NCI-H1092 (cell line): ENCODE measurements around the gene RNASE11.
"Not testable (repeated sequence)": the region's sequence is repeated elsewhere in the genome, so short reads cannot be mapped to it uniquely, and the experiment has no call there.

ENCODE experiments used
- DNase-seq: peaks from one replicate; lab custom pipeline; 2025; lab: John Stamatoyannopoulos, UW

RNASE11 gene

GRCh38 chr14:20587489-20588154, at the start of gene RNASE11:
Gene RNASE11, minus strand, starts transcription at chr14:20588001.
- no peak for DNase-seq

DNA sequence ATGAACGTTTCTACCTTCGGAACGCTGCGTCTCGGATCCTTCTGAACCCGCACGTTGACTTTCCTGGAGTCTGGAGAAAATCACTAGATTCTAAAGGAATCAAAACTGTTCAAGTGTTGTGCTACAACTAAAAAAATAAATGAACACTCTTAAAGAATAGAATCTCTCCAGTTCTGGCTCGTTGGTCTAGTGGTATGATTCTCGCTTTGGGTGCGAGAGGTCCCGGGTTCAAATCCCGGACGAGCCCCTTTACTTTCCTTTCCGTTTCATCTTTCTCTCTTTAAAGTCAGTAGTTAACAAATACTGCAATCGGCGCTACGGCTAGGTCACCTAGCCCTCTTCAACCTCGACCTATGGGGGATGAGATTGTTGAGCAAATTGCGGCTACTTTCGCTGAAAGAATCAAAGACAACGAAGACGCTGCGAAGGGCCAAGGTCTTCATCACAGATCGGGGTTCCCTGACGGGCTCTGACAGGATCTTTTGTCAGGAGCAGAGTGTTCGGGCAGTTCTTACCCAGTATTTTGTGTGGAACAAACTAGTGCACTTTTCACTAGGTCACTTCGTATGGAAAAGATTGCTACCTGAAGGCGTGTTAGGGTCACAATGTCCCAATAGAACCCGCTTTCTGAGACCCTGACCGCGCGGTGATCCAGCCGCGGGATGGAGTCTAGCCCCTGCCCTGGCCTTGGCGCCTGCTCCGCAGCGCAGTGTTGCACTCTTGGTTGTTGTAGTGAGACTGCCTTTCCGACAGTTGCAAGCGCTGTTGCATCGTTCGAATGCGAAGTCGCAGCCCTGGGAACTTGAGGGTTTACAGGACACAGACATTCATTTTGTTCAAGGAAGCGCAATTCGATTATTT, 45.3 kb upstream of the RNASE11 start:
- no peak for DNase-seq

GRCh38 chr14:20632448-20632830, 44.6 kb upstream of the RNASE11 start:
- no peak for DNase-seq

- no peak for DNase-seq
Observed at GRCh38 chr14:20631880-20632389, 44.1 kb upstream of the RNASE11 start.

- no peak for DNase-seq
Observed at GRCh38 chr14:20631023-20631879, 43.5 kb upstream of the RNASE11 start.

DNA sequence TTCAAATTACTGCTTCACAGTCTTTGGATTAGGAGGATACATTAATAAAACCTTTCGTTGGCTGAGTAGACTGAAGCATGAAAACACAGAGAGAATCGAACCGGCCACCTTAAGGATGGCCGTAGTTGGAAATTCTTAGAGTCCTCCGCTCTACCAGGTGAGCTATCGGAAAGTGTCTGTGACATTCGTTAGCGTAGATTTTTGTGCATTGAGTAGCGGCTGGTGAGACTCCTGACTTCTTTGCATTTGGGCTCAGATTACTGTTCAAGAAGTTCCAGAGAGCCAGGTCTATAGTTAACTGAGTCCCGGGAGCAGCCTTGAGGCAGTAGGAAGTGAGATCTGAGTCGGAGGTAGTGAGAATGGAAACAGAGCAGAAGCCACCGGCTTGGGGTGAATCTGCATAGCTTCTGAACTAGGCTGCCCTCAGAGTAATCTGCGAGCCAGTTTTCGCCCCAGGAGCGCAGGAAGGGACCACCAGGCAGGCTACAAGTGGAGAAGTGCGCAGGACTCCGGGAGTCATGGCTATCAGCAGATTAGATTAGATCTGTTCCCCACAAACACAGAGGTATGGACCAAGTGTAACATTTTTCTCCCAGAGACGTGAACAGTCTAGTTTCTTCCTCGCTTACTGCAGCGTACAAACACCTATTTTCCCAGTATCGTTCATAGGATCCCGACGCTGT, 42.7 kb upstream of the RNASE11 start:
- no peak for DNase-seq

- no peak for DNase-seq
Observed at GRCh38 chr14:20628063-20628854, 40.5 kb upstream of the RNASE11 start.

DNA sequence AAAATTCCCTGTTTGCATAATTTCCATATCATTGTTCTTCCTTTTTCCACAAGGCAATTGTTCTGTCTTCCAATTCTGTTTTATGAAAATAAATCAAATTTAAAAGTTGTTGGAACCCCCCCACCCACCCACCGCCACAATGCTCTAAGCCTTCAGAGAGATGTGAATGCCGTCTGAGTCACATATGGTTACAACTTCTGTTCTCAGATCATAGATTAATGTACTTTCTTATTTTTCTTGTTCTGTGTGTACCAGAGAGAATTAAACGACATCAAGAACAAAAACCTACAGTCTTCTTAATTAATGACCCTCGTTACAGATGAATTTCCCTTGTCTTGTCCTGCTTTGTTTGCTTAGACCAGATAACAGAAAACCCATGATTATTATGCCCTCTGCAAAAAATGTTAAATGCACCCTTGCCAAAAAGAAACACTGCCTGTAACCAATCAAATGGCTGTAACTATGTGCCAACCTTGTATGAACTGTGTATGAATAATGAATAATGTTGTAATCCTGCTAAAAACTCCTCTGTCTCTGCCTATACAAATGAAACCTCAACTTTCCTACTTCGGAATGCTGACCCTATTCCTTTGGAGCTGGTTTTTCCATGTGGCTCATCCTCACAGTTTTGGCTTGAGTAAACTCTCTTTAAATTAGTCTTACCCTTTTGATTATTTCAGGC, 39.7 kb upstream of the RNASE11 start:
- DNase-seq, result no peak

- DNase-seq, result no peak
Observed at GRCh38 chr14:20626274-20626673, 38.5 kb upstream of the RNASE11 start.

DNA sequence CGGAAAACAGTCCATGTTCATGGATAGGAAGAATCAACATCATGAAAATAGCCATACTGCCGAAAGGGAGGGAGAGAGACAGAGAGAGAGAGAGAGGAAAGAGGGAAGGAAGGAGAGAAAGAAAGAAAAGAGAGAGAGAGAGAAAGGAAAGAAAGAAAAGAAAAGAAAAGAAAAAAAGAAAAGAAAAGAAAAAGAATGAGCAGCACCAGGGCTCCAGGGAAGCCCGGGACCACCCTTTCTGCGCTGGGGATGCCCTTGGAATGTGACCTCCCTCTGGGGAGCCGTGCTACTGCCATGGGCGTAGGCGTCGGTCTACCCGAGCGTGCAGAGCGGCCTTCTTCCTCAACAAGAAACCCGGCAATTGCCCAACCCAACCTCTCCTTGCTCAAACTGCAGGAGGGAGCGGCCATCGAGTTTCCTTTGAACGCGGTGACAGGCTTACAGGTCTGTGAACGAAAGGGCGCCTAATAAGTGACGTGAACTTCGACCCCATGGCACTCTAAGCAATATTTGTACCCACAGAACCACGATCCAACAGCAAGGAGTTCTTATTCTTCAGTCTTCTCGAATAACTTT, 36.8 kb upstream of the RNASE11 start:
- DNase-seq, result no peak

GRCh38 chr14:20623798-20624197, 36.0 kb upstream of the RNASE11 start:
- no peak for DNase-seq

- no peak for DNase-seq
Observed at GRCh38 chr14:20622816-20623291, 35.1 kb upstream of the RNASE11 start.

- DNase-seq, result no peak
Observed at GRCh38 chr14:20620798-20621478, 33.1 kb upstream of the RNASE11 start.

- not testable (repeated sequence) for DNase-seq
Observed at GRCh38 chr14:20619688-20620087, 31.9 kb upstream of the RNASE11 start.

GRCh38 chr14:20618271-20618749, 30.5 kb upstream of the RNASE11 start:
- no peak for DNase-seq

GRCh38 chr14:20617138-20618003, 29.6 kb upstream of the RNASE11 start:
- no peak for DNase-seq

- no peak for DNase-seq
Observed at GRCh38 chr14:20615996-20616395, 28.2 kb upstream of the RNASE11 start.
